Measurements from ENCODE around the gene ADGB. TPM values are rescaled to one million over a fixed set of nuclear protein-coding genes. Genes with fewer than 3 reads are reported as not detected.

Gene ADGB
- polyA plus RNA-seq, 2 of the 4 experiments (the other 2 are of a cell fraction) = not detected

GRCh38 chr6:146768722-146769121 is 169.9 kb downstream of the ADGB start:
- FAIRE-seq (no peak), ATAC-seq (no peak), DNase-seq (ENCODE audit: low read depth in 1 of 2, low spot score in 1 of 2) (no peak)
- 79% methylated on average over 2 of the region's 2 CpGs for WGBS (ENCODE audit: missing lambda C conversion rate)
- ChIA-PET CTCF (interaction anchor here (1.3 kb wide), 1 partner anchor 17 kb away, joined by 3 read pairs; no protein-coding TSS in a partner anchor), POLR2A (no interaction called here)
- no peak for TF ChIP-seq HDAC2 (IDR thresholded peaks at IDR 0.05)
- H3K4me3 ChIP-seq = no peak overlapping the region
- H3K4me2 ChIP-seq = no peak overlapping the region
- H3K4me1 ChIP-seq = no peaks in the 10 kb centered on the region
- H3K9me3 ChIP-seq = no peaks in the 10 kb centered on the region
- H3K27ac ChIP-seq = no peak overlapping the region

- Histone ChIP-seq H3K4me3 (no peak overlapping the region), H3K9me3 (no peaks in the 10 kb centered on the region), H3K27ac (no peak overlapping the region), H3K4me1 (no peaks in the 10 kb centered on the region), H3K4me2 (no peak overlapping the region)
- ChIA-PET POLR2A (no interaction called here), CTCF (no interaction called here)
- TF ChIP-seq SREBF2 (IDR thresholded peaks at IDR 0.05) (no peak), ZNF302 (CRISPR knock-in tag; IDR thresholded peaks at IDR 0.05) (no peak), BCL3 (IDR thresholded peaks at IDR 0.05) (no peak), MAZ (IDR thresholded peaks at IDR 0.05; ENCODE audit: borderline replicate concordance, low read depth, low read length) (no peak), ESRRA (IDR thresholded peaks at IDR 0.05; ENCODE audit: borderline replicate concordance, low read length) (no peak), CEBPB (IDR thresholded peaks at IDR 0.05) (no peak), RNF2 (IDR thresholded peaks at IDR 0.05; ENCODE audit: borderline replicate concordance, low read depth) (no peak), RAD21 (conservative IDR thresholded peaks at IDR 0.05 in 1 of 2, IDR thresholded peaks at IDR 0.05 in 1 of 2) (no peak), EHF (CRISPR knock-in tag; IDR thresholded peaks at IDR 0.05) (no peak)
- TF ChIP-seq, protein P1, sequence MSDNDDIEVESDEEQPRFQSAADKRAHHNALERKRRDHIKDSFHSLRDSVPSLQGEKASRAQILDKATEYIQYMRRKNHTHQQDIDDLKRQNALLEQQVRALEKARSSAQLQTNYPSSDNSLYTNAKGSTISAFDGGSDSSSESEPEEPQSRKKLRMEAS (IDR thresholded peaks at IDR 0.05) = no peak
- TF ChIP-seq, protein P2, sequence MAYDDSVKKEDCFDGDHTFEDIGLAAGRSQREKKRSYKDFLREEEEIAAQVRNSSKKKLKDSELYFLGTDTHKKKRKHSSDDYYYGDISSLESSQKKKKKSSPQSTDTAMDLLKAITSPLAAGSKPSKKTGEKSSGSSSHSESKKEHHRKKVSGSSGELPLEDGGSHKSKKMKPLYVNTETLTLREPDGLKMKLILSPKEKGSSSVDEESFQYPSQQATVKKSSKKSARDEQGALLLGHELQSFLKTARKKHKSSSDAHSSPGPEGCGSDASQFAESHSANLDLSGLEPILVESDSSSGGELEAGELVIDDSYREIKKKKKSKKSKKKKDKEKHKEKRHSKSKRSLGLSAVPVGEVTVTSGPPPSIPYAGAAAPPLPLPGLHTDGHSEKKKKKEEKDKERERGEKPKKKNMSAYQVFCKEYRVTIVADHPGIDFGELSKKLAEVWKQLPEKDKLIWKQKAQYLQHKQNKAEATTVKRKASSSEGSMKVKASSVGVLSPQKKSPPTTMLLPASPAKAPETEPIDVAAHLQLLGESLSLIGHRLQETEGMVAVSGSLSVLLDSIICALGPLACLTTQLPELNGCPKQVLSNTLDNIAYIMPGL (CRISPR knock-in tag; IDR thresholded peaks at IDR 0.05; ENCODE audit: borderline replicate concordance) = no peak
- TF ChIP-seq, protein P3, sequence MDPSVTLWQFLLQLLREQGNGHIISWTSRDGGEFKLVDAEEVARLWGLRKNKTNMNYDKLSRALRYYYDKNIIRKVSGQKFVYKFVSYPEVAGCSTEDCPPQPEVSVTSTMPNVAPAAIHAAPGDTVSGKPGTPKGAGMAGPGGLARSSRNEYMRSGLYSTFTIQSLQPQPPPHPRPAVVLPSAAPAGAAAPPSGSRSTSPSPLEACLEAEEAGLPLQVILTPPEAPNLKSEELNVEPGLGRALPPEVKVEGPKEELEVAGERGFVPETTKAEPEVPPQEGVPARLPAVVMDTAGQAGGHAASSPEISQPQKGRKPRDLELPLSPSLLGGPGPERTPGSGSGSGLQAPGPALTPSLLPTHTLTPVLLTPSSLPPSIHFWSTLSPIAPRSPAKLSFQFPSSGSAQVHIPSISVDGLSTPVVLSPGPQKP (IDR thresholded peaks at IDR 0.05; ENCODE audit: low read depth, low read length) = no peak
- FAIRE-seq (no peak), DNase-seq (ENCODE audit: low read depth in 1 of 2, low spot score in 1 of 2) (no peak), ATAC-seq (no peak)
- 65% methylated on average over 13 of the region's 13 CpGs for WGBS (ENCODE audit: missing lambda C conversion rate)
These were observed 171.6 kb downstream of the ADGB start for GRCh38 chr6:146770275-146770964.

- ChIA-PET POLR2A (no interaction called here), CTCF (no interaction called here)
- FAIRE-seq = no peak
- Histone ChIP-seq H3K4me1 (no peaks in the 10 kb centered on the region), H3K9me3 (no peaks in the 10 kb centered on the region), H3K4me3 (no peak overlapping the region), H3K27ac (no peak overlapping the region), H3K4me2 (no peak overlapping the region)
- 62% methylated on average over 14 of the region's 14 CpGs for WGBS (ENCODE audit: missing lambda C conversion rate)
- no peak for ATAC-seq
- TF ChIP-seq FOSL2 (IDR thresholded peaks at IDR 0.05) (no peak), FOSL2 (CRISPR knock-in tag; IDR thresholded peaks at IDR 0.05) (no peak), POLR2A (IDR thresholded peaks at IDR 0.05; ENCODE audit: low read length) (no peak), HDAC2 (IDR thresholded peaks at IDR 0.05) (no peak), CHD4 (IDR thresholded peaks at IDR 0.05; ENCODE audit: borderline replicate concordance) (no peak), NPAS2 (CRISPR knock-in tag; IDR thresholded peaks at IDR 0.05; ENCODE audit: borderline replicate concordance) (no peak), BCL3 (IDR thresholded peaks at IDR 0.05) (no peak), PHF8 (IDR thresholded peaks at IDR 0.05; ENCODE audit: borderline replicate concordance, low read depth) (no peak), BHLHE40 (IDR thresholded peaks at IDR 0.05; ENCODE audit: low read depth, low read length) (no peak), EHMT2 (IDR thresholded peaks at IDR 0.05; ENCODE audit: low read depth) (no peak), SREBF2 (IDR thresholded peaks at IDR 0.05) (no peak), RCOR1 (IDR thresholded peaks at IDR 0.05; ENCODE audit: low read depth, low read length) (no peak), ZC3H11A (IDR thresholded peaks at IDR 0.05) (no peak), GATA3 (IDR thresholded peaks at IDR 0.05; ENCODE audit: borderline replicate concordance) (no peak)
- TF ChIP-seq, protein P3 (IDR thresholded peaks at IDR 0.05; ENCODE audit: low read depth, low read length) = no peak
- TF ChIP-seq, protein P4, sequence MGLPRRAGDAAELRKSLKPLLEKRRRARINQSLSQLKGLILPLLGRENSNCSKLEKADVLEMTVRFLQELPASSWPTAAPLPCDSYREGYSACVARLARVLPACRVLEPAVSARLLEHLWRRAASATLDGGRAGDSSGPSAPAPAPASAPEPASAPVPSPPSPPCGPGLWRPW (IDR thresholded peaks at IDR 0.05) = no peak
- DNase-seq (ENCODE audit: low read depth in 1 of 2, low spot score in 1 of 2) = no peak
These were observed 172.4 kb downstream of the ADGB start for GRCh38 chr6:146770965-146771735.

All from A549 (cell line).